ENCODE data around the gene IDH3G.

The IDH3G gene

DNA sequence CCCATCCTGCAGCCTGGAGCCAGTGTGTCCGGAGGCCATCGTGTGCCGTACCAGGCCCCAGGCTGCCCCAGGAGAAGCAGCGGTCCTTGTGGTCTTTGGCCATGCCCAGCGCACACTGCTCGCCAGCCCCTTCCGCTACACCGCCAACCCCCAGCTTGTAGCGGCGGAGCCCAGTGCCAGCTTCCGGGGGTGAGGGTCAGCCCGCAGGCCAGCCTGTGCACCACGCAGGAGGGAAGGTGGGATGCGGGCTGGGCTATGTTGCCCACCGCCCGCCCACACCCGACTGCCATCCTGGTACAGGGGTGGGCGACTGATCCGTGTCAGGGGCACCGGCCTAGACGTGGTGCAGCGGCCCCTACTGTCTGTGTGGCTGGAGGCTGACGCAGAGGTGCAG lies 21.0 kb downstream of the IDH3G start:
- no peak for DNase-seq

GRCh38 chrX:153772316-153773217 lies 21.6 kb downstream of the IDH3G start:
- DNase-seq = no peak

GRCh38 chrX:153771415-153772315 lies 22.5 kb downstream of the IDH3G start:
- no peak for DNase-seq

GRCh38 chrX:153770601-153771414 lies 23.4 kb downstream of the IDH3G start:
- no peak for DNase-seq

- no peak for DNase-seq
Observed at GRCh38 chrX:153769865-153770600, 24.1 kb downstream of the IDH3G start.

DNA sequence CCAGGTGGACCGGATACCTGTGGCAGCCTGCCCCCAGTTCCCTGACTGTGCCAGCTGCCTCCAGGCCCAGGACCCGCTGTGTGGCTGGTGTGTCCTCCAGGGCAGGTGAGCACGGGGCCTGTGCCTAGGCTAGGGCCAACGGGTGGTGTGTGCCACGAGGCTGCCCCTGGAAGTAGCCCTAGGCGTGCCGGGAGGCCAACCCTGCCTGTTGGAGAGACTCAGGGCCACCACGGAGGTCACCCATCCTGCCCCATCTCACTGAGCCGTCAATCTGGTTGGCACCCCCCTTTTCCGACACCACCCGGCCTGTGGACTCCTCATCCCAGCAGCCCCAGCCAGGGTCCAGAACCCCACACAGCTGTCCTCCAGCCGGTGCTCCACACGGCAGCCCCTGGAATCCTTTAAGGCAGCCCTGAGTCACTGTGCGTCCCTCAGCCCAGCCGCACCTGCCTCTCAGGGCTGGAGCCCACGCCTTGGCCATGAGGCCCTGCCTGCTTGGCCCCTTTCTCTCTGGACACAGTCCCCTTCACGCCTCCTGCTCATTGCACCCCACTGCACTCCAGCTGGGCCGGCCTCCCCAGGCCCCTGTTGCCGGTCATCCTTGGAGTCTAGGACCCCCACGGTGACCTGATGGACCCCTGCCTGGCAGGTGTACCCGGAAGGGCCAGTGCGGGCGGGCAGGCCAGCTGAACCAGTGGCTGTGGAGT lies 24.9 kb downstream of the IDH3G start:
- DNase-seq = no peak

GRCh38 chrX:153768311-153769157 lies 25.6 kb downstream of the IDH3G start:
- no peak for DNase-seq

DNA sequence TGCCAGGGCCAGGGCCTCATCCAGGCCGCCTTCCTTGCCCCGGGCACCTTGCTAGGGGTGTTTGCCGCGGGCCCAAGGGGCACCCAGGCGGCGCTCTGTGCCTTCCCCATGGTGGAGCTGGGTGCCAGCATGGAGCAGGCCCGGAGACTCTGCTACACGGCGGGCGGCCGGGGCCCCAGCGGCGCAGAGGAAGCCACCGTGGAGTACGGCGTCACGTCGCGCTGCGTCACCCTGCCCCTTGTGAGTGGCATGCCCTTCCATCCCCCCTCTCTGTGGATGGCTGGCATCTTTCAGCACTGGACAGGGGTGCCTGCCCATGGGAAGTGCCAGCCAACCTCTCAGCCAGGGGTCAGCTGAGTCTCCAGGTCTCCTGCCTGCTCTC lies 26.5 kb downstream of the IDH3G start:
- DNase-seq = no peak

GRCh38 chrX:153766871-153767673 lies 27.1 kb downstream of the IDH3G start:
- DNase-seq = no peak

GRCh38 chrX:153766098-153766817 lies 27.9 kb downstream of the IDH3G start:
- DNase-seq = peak; percentile 75

- no peak for DNase-seq
Observed at GRCh38 chrX:153765138-153766079, 28.8 kb downstream of the IDH3G start.

- no peak for DNase-seq
Observed at GRCh38 chrX:153764786-153765137, 29.4 kb downstream of the IDH3G start.

DNA sequence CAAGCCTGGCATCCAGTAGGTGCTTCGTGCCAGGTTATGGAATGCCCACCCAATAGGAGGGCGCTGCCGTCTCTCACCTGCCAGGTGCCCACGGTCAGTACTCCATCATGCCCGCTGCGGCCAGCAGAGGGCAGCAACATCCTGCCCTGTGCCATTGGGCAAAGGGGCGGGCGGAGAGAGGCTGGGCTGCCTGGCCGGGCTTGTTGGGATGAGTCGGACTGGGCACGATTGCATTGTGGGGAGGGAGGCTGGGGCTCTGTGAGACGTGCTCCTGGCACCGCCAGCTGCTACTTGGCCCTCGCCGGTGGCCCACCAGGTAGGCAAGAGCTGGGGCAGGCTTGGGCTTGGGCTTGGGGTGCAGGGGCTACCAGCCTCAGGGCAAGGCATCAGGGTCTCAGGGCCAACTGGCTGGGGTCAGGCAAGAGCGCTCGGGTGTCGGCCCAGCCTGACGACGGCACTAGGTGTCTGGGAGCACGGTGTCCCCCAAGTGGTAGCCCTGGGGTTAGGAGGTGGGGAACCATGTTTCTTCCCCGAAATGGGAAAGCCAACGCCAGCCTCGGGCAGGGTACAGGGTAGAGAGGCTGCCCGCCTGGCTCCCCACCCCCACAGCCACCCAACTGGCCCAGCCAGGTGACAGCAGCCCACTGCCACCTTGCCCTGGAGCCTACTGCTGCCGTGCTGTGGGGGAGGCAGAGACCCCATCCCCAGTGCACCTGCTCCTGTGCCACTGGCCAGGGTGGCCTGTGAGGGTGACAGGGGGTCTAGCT lies 30.0 kb downstream of the IDH3G start, which contains the start of gene PLXNB3:
TSS of gene PLXNB3 (plus strand) at position 261 of the 767 bp plus-strand sequence. CDS start 1,287 bp downstream, outside the sequence.
- DNase-seq = peak; percentile 74

DNA sequence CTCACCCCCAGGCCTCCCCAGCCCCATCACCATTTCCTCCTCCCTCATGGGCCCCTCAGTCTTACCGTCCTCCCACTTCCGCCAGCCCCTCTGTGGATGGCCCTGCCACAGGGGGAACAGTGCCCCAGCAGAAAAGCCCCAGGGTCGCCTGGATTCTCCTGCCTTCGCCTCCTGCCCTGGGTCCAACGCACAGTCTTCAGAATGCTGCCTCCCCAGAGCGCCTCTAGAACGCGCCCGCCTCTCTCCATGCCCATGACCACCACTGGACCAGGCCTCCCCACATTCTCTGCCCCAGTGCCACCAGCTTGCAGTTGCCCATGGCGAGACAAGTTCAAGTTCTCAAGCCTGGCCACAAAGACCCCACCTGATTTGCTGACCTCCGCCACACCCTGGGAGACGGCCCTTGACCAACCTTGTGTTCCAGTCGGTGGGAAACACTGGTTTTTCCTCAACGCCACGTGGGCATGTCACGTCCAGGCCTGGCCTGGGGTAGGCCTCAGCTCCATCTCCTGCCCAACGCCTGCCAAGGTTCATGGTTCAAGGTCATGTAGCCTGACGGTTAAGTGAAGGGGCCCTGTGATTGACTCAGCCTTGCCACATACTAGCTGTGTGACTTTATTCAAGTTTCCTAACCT lies 30.8 kb downstream of the IDH3G start:
- DNase-seq = no peak

DNA sequence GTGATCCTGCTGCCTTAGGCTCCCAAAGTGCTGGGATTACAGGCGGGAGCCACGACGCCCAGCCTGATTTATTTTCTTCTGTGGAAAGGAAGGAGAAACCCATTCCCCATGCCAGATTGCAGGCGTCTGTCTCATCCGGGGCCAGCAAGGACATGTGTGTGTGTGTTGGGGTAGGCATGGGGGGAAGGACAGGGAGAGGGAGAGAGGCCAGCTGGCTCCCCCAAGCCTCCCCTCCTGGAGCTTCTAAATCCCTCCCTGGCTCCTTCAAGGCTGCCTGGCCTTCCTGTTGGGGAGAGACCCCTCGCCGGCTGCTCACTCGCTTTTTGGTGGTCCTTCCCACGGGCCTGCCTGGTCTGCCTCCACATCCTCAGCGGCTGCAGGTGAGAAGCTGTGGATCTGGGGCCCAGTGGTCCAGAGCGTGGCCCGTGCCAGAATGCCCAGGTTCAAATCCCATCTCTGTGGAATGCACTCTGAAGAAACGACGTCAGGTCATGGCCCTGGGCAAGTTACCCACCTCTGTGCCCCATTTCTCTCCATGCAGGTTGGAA lies 31.5 kb downstream of the IDH3G start:
- no peak for DNase-seq

DNA sequence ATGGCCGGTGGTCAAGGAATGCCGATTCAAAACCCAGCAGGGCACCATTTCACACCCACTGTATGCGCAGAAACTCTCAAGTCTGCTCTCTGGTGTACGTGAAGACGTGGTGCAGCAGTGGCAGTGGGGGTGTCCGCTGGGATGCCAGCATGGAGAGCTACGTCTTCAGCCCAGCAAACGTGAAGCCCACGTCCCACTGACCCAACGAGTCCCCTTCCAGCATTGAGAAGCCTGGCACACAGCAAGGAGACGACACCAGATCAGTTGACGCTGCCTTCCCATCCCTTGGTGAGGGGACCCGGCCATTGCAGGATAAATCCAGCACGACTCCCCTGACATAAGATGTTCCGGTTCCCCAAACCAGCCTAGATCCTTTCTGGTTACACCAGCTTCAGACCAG lies 32.3 kb downstream of the IDH3G start:
- no peak for DNase-seq
